Measurements from ENCODE around the gene DUSP22.

Gene DUSP22

DNA sequence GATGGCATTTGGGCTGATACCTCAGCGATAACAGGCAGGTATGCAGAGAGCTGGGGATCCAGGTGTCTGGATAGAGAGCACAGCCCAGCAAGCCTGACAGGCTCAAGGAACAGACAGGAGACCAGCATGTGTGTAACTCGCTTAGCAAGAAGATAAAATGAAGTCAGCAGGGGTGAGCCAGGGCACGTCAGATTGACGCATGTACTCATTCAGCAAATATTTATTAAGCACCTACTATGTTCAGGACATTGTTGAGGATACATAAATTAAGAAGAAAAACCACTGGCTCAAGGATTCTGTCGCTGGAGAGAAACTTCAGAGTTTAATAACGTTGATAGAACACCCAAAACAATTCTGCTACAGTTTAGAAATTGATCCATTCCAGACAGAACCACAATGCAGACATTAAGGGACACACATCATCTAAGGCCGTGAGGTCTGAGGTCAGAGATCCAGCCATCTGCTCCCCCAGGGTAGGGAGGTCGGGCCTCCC, 1.0 kb upstream of the DUSP22 start:
- H3K36me3 ChIP-seq (ENCODE audit: control insufficient read depth in 1 of 2, insufficient read depth in 2 of 2, low read length in 2 of 2) = no peaks in the 10 kb centered on the region
- no peak overlapping the region for H3K23ac ChIP-seq (ENCODE audit: low read length)

DNA sequence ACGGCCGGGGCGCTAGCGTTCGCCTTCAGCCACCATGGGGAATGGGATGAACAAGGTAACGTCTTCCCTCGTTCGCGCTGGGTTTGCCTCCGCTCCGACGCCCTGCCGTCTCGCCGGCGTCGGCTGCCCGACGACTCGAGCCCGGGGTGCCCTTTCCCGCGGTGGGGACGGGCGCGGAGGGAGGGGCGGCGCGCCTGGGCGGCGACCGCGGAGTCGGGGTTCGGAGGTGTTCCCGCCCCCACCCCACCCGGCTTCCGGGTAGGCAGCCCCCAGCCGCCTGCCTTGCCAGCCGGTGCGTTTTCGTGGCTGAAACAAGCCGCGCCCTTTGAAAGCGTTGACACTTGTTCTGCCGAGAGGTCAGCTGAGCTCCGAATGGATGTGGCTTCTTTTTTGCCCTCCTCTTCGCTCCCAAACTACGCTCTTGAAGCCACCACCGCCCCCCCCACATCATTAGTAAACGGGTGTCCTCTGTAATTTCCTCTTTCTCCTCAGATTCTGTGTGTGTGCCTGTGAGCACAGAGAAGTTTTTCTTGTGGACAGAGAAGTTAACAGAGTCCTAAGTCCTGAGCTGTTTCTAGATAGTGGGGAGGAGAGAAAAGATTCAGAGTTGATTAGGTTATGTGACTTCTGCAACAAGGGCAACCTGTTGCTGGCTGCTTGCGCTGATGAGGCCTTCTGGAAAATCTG, 362 bp downstream of the DUSP22 start:
- Histone ChIP-seq H3K4me2 (ENCODE audit: low read length) (peak overlapping the region; percentile 67), H3K4ac (ENCODE audit: low read depth, low read length) (peak overlapping the region; percentile 8), H3K9me3 (ENCODE audit: insufficient read depth, low read depth, low read length) (peaks cover 20% of the 10 kb centered on the region), H2BK5ac (ENCODE audit: low read depth, low read length, poor library complexity) (peak overlapping the region; percentile 60), H2AFZ (ENCODE audit: insufficient read depth, low read length, poor library complexity) (peak overlapping the region; percentile 53), H3K4me1 (ENCODE audit: control insufficient read depth in 1 of 2, insufficient read depth in 2 of 2, low read length in 2 of 2) (peaks cover 0 to 2% of the 10 kb centered on the region in 2 experiments), H3K27ac (ENCODE audit: low read depth, low read length) (peak overlapping the region; percentile 91), H2AK5ac (ENCODE audit: low read length) (peak overlapping the region; percentile 34), H2BK120ac (ENCODE audit: insufficient read depth, low read length, poor library complexity) (peak overlapping the region; percentile 72), H4K12ac (ENCODE audit: low read depth, low read length) (peak overlapping the region; percentile 79), H4K91ac (ENCODE audit: low read depth, low read length) (peak overlapping the region; percentile 93), H3K18ac (ENCODE audit: low read length) (peak overlapping the region; percentile 70), H3K23ac (ENCODE audit: low read length) (no peak overlapping the region), H3K27me3 (ENCODE audit: insufficient read depth, low read length) (no peaks in the 10 kb centered on the region), H4K8ac (ENCODE audit: low read depth, low read length) (peak overlapping the region; percentile 75), H3K9ac (ENCODE audit: low read length) (peak overlapping the region; percentile 67), H2BK12ac (ENCODE audit: low read length) (no peak overlapping the region), H3K4me3 (ENCODE audit: low read depth, low read length) (peak overlapping the region; percentile 87), H3K79me2 (ENCODE audit: control insufficient read depth, insufficient read depth, low read length, poor library complexity) (peaks cover 4% of the 10 kb centered on the region), H3K36me3 (ENCODE audit: control insufficient read depth in 1 of 2, insufficient read depth in 2 of 2, low read length in 2 of 2) (no peaks in the 10 kb centered on the region), H3K14ac (ENCODE audit: low read length) (peak overlapping the region; percentile 81), H3K79me1 (ENCODE audit: low read length) (peaks cover 9% of the 10 kb centered on the region)
- no CpG with 5 or more reads among the region's 52 CpGs for WGBS (ENCODE audit: extremely low coverage, insufficient coverage, insufficient read length)
- peak; percentile 49 to 63 for DNase-seq

More for the DNA sequence above, 1.0 kb upstream of the DUSP22 start:
- Histone ChIP-seq H2BK12ac (ENCODE audit: low read length) (no peak overlapping the region), H3K14ac (ENCODE audit: low read length) (peak overlapping the region; percentile 9), H2AFZ (ENCODE audit: insufficient read depth, low read length, poor library complexity) (peak overlapping the region; percentile 64), H3K4me2 (ENCODE audit: low read length) (peak overlapping the region; percentile 67), H3K18ac (ENCODE audit: low read length) (peak overlapping the region; percentile 5), H3K79me1 (ENCODE audit: low read length) (peaks cover 9% of the 10 kb centered on the region), H3K27me3 (ENCODE audit: insufficient read depth, low read length) (no peaks in the 10 kb centered on the region), H3K27ac (ENCODE audit: low read depth, low read length) (peak overlapping the region; percentile 91), H3K9ac (ENCODE audit: low read length) (peak overlapping the region; percentile 73), H4K91ac (ENCODE audit: low read depth, low read length) (peak overlapping the region; percentile 69), H2BK120ac (ENCODE audit: insufficient read depth, low read length, poor library complexity) (no peak overlapping the region), H3K9me3 (ENCODE audit: insufficient read depth, low read depth, low read length) (peaks cover 24% of the 10 kb centered on the region), H3K4ac (ENCODE audit: low read depth, low read length) (no peak overlapping the region), H4K8ac (ENCODE audit: low read depth, low read length) (peak overlapping the region; percentile 39), H3K79me2 (ENCODE audit: control insufficient read depth, insufficient read depth, low read length, poor library complexity) (peaks cover 4% of the 10 kb centered on the region), H3K4me1 (ENCODE audit: control insufficient read depth in 1 of 2, insufficient read depth in 2 of 2, low read length in 2 of 2) (peaks cover 0 to 2% of the 10 kb centered on the region in 2 experiments), H2AK5ac (ENCODE audit: low read length) (no peak overlapping the region), H4K12ac (ENCODE audit: low read depth, low read length) (no peak overlapping the region), H3K4me3 (ENCODE audit: low read depth, low read length) (peak overlapping the region; percentile 68), H2BK5ac (ENCODE audit: low read depth, low read length, poor library complexity) (peak overlapping the region; percentile 51)
- no CpG with 5 or more reads among the region's 8 CpGs for WGBS (ENCODE audit: extremely low coverage, insufficient coverage, insufficient read length)
- DNase-seq = peak; percentile 98 to 100

DNA sequence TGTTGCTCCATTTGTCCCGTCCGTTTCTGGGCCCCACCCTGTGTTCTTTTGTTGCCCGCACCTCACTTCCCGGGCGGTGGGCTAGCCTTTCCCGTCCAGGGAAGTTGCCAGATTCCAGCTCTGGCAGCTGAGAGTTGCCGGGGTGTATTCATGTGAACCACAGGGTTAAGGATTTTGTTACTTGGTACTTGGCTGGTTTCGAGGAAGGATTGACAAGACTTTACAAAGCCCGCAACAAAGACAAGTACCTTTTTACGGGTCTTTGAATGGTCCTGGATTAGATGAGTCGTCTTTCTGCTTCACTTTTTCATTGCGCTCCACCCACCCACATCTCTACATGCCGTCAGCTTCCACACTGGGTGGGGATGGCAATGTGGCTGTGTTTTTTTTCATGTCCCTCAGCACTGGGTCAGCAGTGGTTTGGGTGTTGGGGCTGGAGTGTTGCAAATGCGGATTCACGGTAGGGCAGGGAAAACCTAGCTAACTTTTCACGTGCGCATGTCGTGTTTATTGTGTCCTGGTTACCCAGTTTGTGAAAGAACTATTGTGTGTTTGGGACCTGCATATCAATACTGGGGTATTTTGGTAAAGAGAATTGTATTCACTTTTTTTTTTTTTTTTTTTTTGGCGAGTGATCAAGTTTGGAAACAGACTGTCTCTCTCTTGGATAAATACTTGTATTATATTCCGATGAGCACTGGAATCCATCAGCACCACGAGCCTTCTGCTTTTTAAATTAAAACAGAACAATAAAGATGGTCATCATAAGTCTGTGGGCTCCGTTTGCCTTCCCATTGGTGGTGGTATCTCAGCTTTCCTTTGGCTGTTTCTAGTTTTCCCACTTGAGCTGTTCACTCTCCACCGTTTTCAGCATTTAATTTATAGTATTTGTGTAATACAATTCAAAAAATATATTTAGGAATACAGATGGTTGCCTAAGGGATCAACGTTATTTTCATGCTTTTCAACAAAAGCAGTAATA, 1.2 kb downstream of the DUSP22 start:
- Histone ChIP-seq H3K4me1 (ENCODE audit: control insufficient read depth in 1 of 2, insufficient read depth in 2 of 2, low read length in 2 of 2) (peaks cover 0 to 5% of the 10 kb centered on the region in 2 experiments), H3K4ac (ENCODE audit: low read depth, low read length) (no peak overlapping the region), H3K4me3 (ENCODE audit: low read depth, low read length) (peak overlapping the region; percentile 47), H4K91ac (ENCODE audit: low read depth, low read length) (no peak overlapping the region), H3K14ac (ENCODE audit: low read length) (no peak overlapping the region), H3K9me3 (ENCODE audit: insufficient read depth, low read depth, low read length) (peaks cover 23% of the 10 kb centered on the region), H2AK5ac (ENCODE audit: low read length) (no peak overlapping the region), H4K8ac (ENCODE audit: low read depth, low read length) (no peak overlapping the region), H2BK120ac (ENCODE audit: insufficient read depth, low read length, poor library complexity) (no peak overlapping the region), H3K79me1 (ENCODE audit: low read length) (peaks cover 9% of the 10 kb centered on the region), H2BK5ac (ENCODE audit: low read depth, low read length, poor library complexity) (no peak overlapping the region), H2BK12ac (ENCODE audit: low read length) (no peak overlapping the region), H2AFZ (ENCODE audit: insufficient read depth, low read length, poor library complexity) (peak overlapping the region; percentile 53), H3K79me2 (ENCODE audit: control insufficient read depth, insufficient read depth, low read length, poor library complexity) (peaks cover 4% of the 10 kb centered on the region), H4K12ac (ENCODE audit: low read depth, low read length) (no peak overlapping the region), H3K9ac (ENCODE audit: low read length) (peak overlapping the region; percentile 19), H3K36me3 (ENCODE audit: control insufficient read depth in 1 of 2, insufficient read depth in 2 of 2, low read length in 2 of 2) (no peaks in the 10 kb centered on the region), H3K23ac (ENCODE audit: low read length) (no peak overlapping the region), H3K27me3 (ENCODE audit: insufficient read depth, low read length) (no peaks in the 10 kb centered on the region), H3K18ac (ENCODE audit: low read length) (no peak overlapping the region), H3K27ac (ENCODE audit: low read depth, low read length) (no peak overlapping the region), H3K4me2 (ENCODE audit: low read length) (peak overlapping the region; percentile 67)
- no CpG with 5 or more reads among the region's 24 CpGs for WGBS (ENCODE audit: extremely low coverage, insufficient coverage, insufficient read length)
- DNase-seq = peak in 1 of 2 donors; percentile 38
